ENCODE results near the gene SRPK2. TPM values are rescaled to one million over a fixed set of nuclear protein-coding genes. Genes with fewer than 3 reads are reported as not detected.
"Not testable (repeated sequence)": the region's sequence is repeated elsewhere in the genome, so short reads cannot be mapped to it uniquely, and the experiment has no call there.

The SRPK2 gene
- total RNA-seq, 1 donor from 2014 or later = 54.7 TPM

- H3K9me3 Mint-ChIP-seq = no peaks in the 10 kb centered on the region
- no peak overlapping the region for H3K4me3 Mint-ChIP-seq (ENCODE audit: low read depth)
- intact Hi-C loops (cut with micrococcal nuclease) = no loop called here
- H3K27ac Mint-ChIP-seq = no peak overlapping the region
- H3K27me3 Mint-ChIP-seq (ENCODE audit: low read depth) = no peaks in the 10 kb centered on the region
- peaks cover 8% of the 10 kb centered on the region for H3K4me1 Mint-ChIP-seq (ENCODE audit: low read depth)
- peaks cover 4% of the 10 kb centered on the region for H3K36me3 Mint-ChIP-seq (ENCODE audit: low read depth)
- no peak for DNase-seq (ENCODE audit: low spot score)
Observed at GRCh38 chr7:105234886-105235285, 153.8 kb downstream of the SRPK2 start.

- H3K27ac Mint-ChIP-seq; DNase-seq (ENCODE audit: low spot score); H3K36me3 Mint-ChIP-seq (ENCODE audit: low read depth); H3K9me3 Mint-ChIP-seq; H3K4me3 Mint-ChIP-seq (ENCODE audit: low read depth); H3K4me1 Mint-ChIP-seq (ENCODE audit: low read depth); intact Hi-C loops (cut with micrococcal nuclease); H3K27me3 Mint-ChIP-seq (ENCODE audit: low read depth): not testable (repeated sequence)
Observed at GRCh38 chr7:105232829-105233291, 155.9 kb downstream of the SRPK2 start.

- intact Hi-C loops (cut with micrococcal nuclease) = no loop called here
- no peak overlapping the region for H3K4me3 Mint-ChIP-seq (ENCODE audit: low read depth)
- peaks cover 9% of the 10 kb centered on the region for H3K36me3 Mint-ChIP-seq (ENCODE audit: low read depth)
- no peak overlapping the region for H3K27ac Mint-ChIP-seq
- H3K4me1 Mint-ChIP-seq (ENCODE audit: low read depth) = no peaks in the 10 kb centered on the region
- H3K27me3 Mint-ChIP-seq (ENCODE audit: low read depth) = no peaks in the 10 kb centered on the region
- no peak for DNase-seq (ENCODE audit: low spot score)
- peaks cover 8% of the 10 kb centered on the region for H3K9me3 Mint-ChIP-seq
Observed at GRCh38 chr7:105230486-105230885, 158.2 kb downstream of the SRPK2 start.

- H3K9me3 Mint-ChIP-seq = peaks cover 8% of the 10 kb centered on the region
- H3K4me3 Mint-ChIP-seq (ENCODE audit: low read depth) = no peak overlapping the region
- no peak for DNase-seq (ENCODE audit: low spot score)
- peaks cover 8% of the 10 kb centered on the region for H3K4me1 Mint-ChIP-seq (ENCODE audit: low read depth)
- intact Hi-C loops (cut with micrococcal nuclease) = no loop called here
- H3K27me3 Mint-ChIP-seq (ENCODE audit: low read depth) = no peaks in the 10 kb centered on the region
- H3K36me3 Mint-ChIP-seq (ENCODE audit: low read depth) = peaks cover 12% of the 10 kb centered on the region
- no peak overlapping the region for H3K27ac Mint-ChIP-seq
Observed at GRCh38 chr7:105229641-105230040, 159.1 kb downstream of the SRPK2 start.

- Mint-ChIP-seq H3K9me3 (peaks cover 8% of the 10 kb centered on the region), H3K36me3 (ENCODE audit: low read depth) (peaks cover 12% of the 10 kb centered on the region), H3K4me3 (ENCODE audit: low read depth) (no peak overlapping the region), H3K27me3 (ENCODE audit: low read depth) (no peaks in the 10 kb centered on the region), H3K4me1 (ENCODE audit: low read depth) (peaks cover 9% of the 10 kb centered on the region), H3K27ac (no peak overlapping the region)
- intact Hi-C loops (cut with micrococcal nuclease) = no loop called here
- no peak for DNase-seq (ENCODE audit: low spot score)
Observed at GRCh38 chr7:105228555-105228954, 160.2 kb downstream of the SRPK2 start.

GRCh38 chr7:105227391-105227790 lies 161.3 kb downstream of the SRPK2 start:
- H3K4me3 Mint-ChIP-seq (ENCODE audit: low read depth) = no peak overlapping the region
- no peak overlapping the region for H3K27ac Mint-ChIP-seq
- peaks cover 8% of the 10 kb centered on the region for H3K9me3 Mint-ChIP-seq
- H3K27me3 Mint-ChIP-seq (ENCODE audit: low read depth) = no peaks in the 10 kb centered on the region
- no peak for DNase-seq (ENCODE audit: low spot score)
- H3K36me3 Mint-ChIP-seq (ENCODE audit: low read depth) = peaks cover 12% of the 10 kb centered on the region
- H3K4me1 Mint-ChIP-seq (ENCODE audit: low read depth) = peaks cover 13% of the 10 kb centered on the region
- intact Hi-C loops (cut with micrococcal nuclease) = no loop called here

- Mint-ChIP-seq H3K27me3 (ENCODE audit: low read depth) (no peaks in the 10 kb centered on the region), H3K27ac (no peak overlapping the region), H3K4me1 (ENCODE audit: low read depth) (peaks cover 13% of the 10 kb centered on the region), H3K36me3 (ENCODE audit: low read depth) (peaks cover 8% of the 10 kb centered on the region), H3K9me3 (peaks cover 8% of the 10 kb centered on the region), H3K4me3 (ENCODE audit: low read depth) (no peak overlapping the region)
- no peak for DNase-seq (ENCODE audit: low spot score)
- intact Hi-C loops (cut with micrococcal nuclease) = loop anchor here (1.0 kb wide), 1 partner anchor 20 kb away; no protein-coding TSS in a partner anchor
Observed at GRCh38 chr7:105224884-105225651, 163.7 kb downstream of the SRPK2 start.

- intact Hi-C loops (cut with micrococcal nuclease) = no loop called here
- Mint-ChIP-seq H3K36me3 (ENCODE audit: low read depth) (peaks cover 6% of the 10 kb centered on the region), H3K4me1 (ENCODE audit: low read depth) (peaks cover 13% of the 10 kb centered on the region)
Observed at GRCh38 chr7:105222953-105223352, 165.8 kb downstream of the SRPK2 start.

GRCh38 chr7:105219771-105220160 lies 169.0 kb downstream of the SRPK2 start:
- Mint-ChIP-seq H3K27ac (no peak overlapping the region), H3K4me3 (ENCODE audit: low read depth) (no peak overlapping the region), H3K9me3 (no peaks in the 10 kb centered on the region), H3K27me3 (ENCODE audit: low read depth) (no peaks in the 10 kb centered on the region), H3K4me1 (ENCODE audit: low read depth) (peaks cover 17% of the 10 kb centered on the region), H3K36me3 (ENCODE audit: low read depth) (peaks cover 9% of the 10 kb centered on the region)
- DNase-seq (ENCODE audit: low spot score) = no peak
- intact Hi-C loops (cut with micrococcal nuclease) = no loop called here

More at GRCh38 chr7:105222953-105223352, 165.8 kb downstream of the SRPK2 start:
- Mint-ChIP-seq H3K27ac (no peak overlapping the region), H3K9me3 (peaks cover 8% of the 10 kb centered on the region), H3K4me3 (ENCODE audit: low read depth) (no peak overlapping the region), H3K27me3 (ENCODE audit: low read depth) (no peaks in the 10 kb centered on the region)
- DNase-seq (ENCODE audit: low spot score) = no peak

- H3K4me1 Mint-ChIP-seq (ENCODE audit: low read depth) = peaks cover 16% of the 10 kb centered on the region
- no peaks in the 10 kb centered on the region for H3K9me3 Mint-ChIP-seq
- intact Hi-C loops (cut with micrococcal nuclease) = no loop called here
- no peak overlapping the region for H3K27ac Mint-ChIP-seq
- no peak for DNase-seq (ENCODE audit: low spot score)
- no peak overlapping the region for H3K4me3 Mint-ChIP-seq (ENCODE audit: low read depth)
- H3K27me3 Mint-ChIP-seq (ENCODE audit: low read depth) = no peaks in the 10 kb centered on the region
- peaks cover 11% of the 10 kb centered on the region for H3K36me3 Mint-ChIP-seq (ENCODE audit: low read depth)
Observed at GRCh38 chr7:105218939-105219770, 169.6 kb downstream of the SRPK2 start.

- Mint-ChIP-seq H3K27me3 (ENCODE audit: low read depth) (no peaks in the 10 kb centered on the region), H3K9me3 (no peaks in the 10 kb centered on the region), H3K4me3 (ENCODE audit: low read depth) (no peak overlapping the region), H3K4me1 (ENCODE audit: low read depth) (peaks cover 18% of the 10 kb centered on the region), H3K27ac (no peak overlapping the region), H3K36me3 (ENCODE audit: low read depth) (peaks cover 11% of the 10 kb centered on the region)
- DNase-seq (ENCODE audit: low spot score) = no peak
- intact Hi-C loops (cut with micrococcal nuclease) = no loop called here
Observed at GRCh38 chr7:105218215-105218614, 170.5 kb downstream of the SRPK2 start.

GRCh38 chr7:105216786-105217185 lies 171.9 kb downstream of the SRPK2 start:
- no peaks in the 10 kb centered on the region for H3K9me3 Mint-ChIP-seq
- H3K4me3 Mint-ChIP-seq (ENCODE audit: low read depth) = no peak overlapping the region
- no peak for DNase-seq (ENCODE audit: low spot score)
- intact Hi-C loops (cut with micrococcal nuclease) = no loop called here
- H3K4me1 Mint-ChIP-seq (ENCODE audit: low read depth) = peaks cover 25% of the 10 kb centered on the region
- H3K27me3 Mint-ChIP-seq (ENCODE audit: low read depth) = no peaks in the 10 kb centered on the region
- no peak overlapping the region for H3K27ac Mint-ChIP-seq
- H3K36me3 Mint-ChIP-seq (ENCODE audit: low read depth) = peaks cover 11% of the 10 kb centered on the region

GRCh38 chr7:105215821-105216220 lies 172.9 kb downstream of the SRPK2 start:
- no peaks in the 10 kb centered on the region for H3K9me3 Mint-ChIP-seq
- H3K27ac Mint-ChIP-seq = no peak overlapping the region
- H3K4me3 Mint-ChIP-seq (ENCODE audit: low read depth) = no peak overlapping the region
- no peaks in the 10 kb centered on the region for H3K27me3 Mint-ChIP-seq (ENCODE audit: low read depth)
- intact Hi-C loops (cut with micrococcal nuclease) = no loop called here
- peaks cover 17% of the 10 kb centered on the region for H3K36me3 Mint-ChIP-seq (ENCODE audit: low read depth)
- peaks cover 29% of the 10 kb centered on the region for H3K4me1 Mint-ChIP-seq (ENCODE audit: low read depth)
- no peak for DNase-seq (ENCODE audit: low spot score)

All from activated T-helper 2 cell treated with anti-CD3 and anti-CD28 coated beads, Interferon-gamma antibody, Interleukin-2, Interleukin-4, amounts not matched to agents 10 μg/mL and 5 μg/mL and 100 μg/mL, durations not matched to agents 14 hours and 24 hours and 36 hours (primary cell).